ENCODE measurements around the gene PTPN20. TPM values are rescaled to one million over a fixed set of nuclear protein-coding genes. Genes with fewer than 3 reads are reported as not detected.

The PTPN20 gene
- total RNA-seq, 1 donor from 2014 or later, result 0.97 TPM

GRCh38 chr10:47049056-47049851 lies 138.0 kb downstream of the PTPN20 start:
- no peaks in the 10 kb centered on the region for H3K4me1 Mint-ChIP-seq (ENCODE audit: unreplicated experiment)
- TF ChIP-seq, protein P1, sequence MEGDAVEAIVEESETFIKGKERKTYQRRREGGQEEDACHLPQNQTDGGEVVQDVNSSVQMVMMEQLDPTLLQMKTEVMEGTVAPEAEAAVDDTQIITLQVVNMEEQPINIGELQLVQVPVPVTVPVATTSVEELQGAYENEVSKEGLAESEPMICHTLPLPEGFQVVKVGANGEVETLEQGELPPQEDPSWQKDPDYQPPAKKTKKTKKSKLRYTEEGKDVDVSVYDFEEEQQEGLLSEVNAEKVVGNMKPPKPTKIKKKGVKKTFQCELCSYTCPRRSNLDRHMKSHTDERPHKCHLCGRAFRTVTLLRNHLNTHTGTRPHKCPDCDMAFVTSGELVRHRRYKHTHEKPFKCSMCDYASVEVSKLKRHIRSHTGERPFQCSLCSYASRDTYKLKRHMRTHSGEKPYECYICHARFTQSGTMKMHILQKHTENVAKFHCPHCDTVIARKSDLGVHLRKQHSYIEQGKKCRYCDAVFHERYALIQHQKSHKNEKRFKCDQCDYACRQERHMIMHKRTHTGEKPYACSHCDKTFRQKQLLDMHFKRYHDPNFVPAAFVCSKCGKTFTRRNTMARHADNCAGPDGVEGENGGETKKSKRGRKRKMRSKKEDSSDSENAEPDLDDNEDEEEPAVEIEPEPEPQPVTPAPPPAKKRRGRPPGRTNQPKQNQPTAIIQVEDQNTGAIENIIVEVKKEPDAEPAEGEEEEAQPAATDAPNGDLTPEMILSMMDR (IDR thresholded peaks at IDR 0.05; ENCODE audit: unreplicated experiment), result no peak
- no peaks in the 10 kb centered on the region for H3K9me3 Mint-ChIP-seq (ENCODE audit: unreplicated experiment)
- H3K4me3 Mint-ChIP-seq (ENCODE audit: unreplicated experiment), result no peak overlapping the region
- H3K27me3 Mint-ChIP-seq (ENCODE audit: unreplicated experiment), result peaks cover 11% of the 10 kb centered on the region
- no peaks in the 10 kb centered on the region for H3K36me3 Mint-ChIP-seq (ENCODE audit: low read depth, unreplicated experiment)
- no peak for DNase-seq (ENCODE audit: low spot score)
- H3K27ac Mint-ChIP-seq (ENCODE audit: unreplicated experiment), result no peak overlapping the region

DNA sequence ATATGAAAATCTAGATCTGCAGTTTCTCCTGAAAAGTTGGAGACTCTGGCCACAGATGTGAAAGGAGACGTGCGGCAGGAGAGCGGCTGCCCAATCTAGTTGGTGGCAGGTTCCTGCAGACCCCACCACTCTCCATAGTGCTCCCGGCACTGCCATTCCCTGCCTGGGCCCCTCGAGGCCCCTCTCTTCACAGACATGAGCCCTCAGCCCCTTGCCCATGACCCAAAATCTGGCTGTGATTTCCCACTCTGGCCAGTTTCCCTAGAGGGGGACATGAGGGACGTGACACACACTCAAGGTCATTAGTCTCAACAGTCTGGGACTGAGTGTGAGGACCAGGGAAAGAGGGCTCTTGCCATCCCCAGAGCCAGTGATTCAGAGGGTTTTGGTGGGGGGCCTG lies 138.7 kb downstream of the PTPN20 start:
- Mint-ChIP-seq H3K4me1 (ENCODE audit: unreplicated experiment) (no peaks in the 10 kb centered on the region), H3K36me3 (ENCODE audit: low read depth, unreplicated experiment) (no peaks in the 10 kb centered on the region), H3K4me3 (ENCODE audit: unreplicated experiment) (no peak overlapping the region), H3K9me3 (ENCODE audit: unreplicated experiment) (no peaks in the 10 kb centered on the region), H3K27ac (ENCODE audit: unreplicated experiment) (no peak overlapping the region), H3K27me3 (ENCODE audit: unreplicated experiment) (peaks cover 11% of the 10 kb centered on the region)
- no peak for DNase-seq (ENCODE audit: low spot score)
- TF ChIP-seq, protein P1 (IDR thresholded peaks at IDR 0.05; ENCODE audit: unreplicated experiment), result no peak

GRCh38 chr10:47050618-47051455 lies 139.6 kb downstream of the PTPN20 start:
- TF ChIP-seq, protein P1 (IDR thresholded peaks at IDR 0.05; ENCODE audit: unreplicated experiment), result no peak
- H3K9me3 Mint-ChIP-seq (ENCODE audit: unreplicated experiment), result no peaks in the 10 kb centered on the region
- no peaks in the 10 kb centered on the region for H3K36me3 Mint-ChIP-seq (ENCODE audit: low read depth, unreplicated experiment)
- H3K4me1 Mint-ChIP-seq (ENCODE audit: unreplicated experiment), result peaks cover 5% of the 10 kb centered on the region
- no peak for DNase-seq (ENCODE audit: low spot score)
- no peak overlapping the region for H3K27ac Mint-ChIP-seq (ENCODE audit: unreplicated experiment)
- peaks cover 7% of the 10 kb centered on the region for H3K27me3 Mint-ChIP-seq (ENCODE audit: unreplicated experiment)
- no peak overlapping the region for H3K4me3 Mint-ChIP-seq (ENCODE audit: unreplicated experiment)

DNA sequence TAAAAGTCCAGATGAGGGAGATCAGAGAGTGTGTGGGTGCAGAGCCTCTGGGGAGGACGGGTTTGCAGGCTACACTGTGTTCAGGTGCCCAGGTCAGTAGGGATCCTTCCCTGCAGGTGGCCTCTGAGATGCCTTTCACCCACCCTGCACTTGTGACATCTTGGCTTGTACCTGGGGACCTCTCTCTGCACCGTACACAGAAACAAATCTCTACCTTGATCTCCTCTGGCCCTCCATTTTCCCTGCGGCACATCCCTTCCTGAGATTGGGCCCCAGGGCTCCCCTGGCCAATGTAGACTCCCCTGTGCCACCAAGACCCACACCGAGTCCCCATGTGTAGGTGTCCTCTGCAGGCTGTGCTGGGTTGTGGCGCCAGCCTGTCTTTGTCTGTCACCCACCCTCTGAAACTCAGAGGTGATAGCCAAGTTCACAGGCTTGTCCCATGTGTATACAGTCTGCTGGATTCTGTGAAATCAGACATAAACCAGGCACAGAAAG lies 140.6 kb downstream of the PTPN20 start:
- Mint-ChIP-seq H3K27ac (ENCODE audit: unreplicated experiment) (no peak overlapping the region), H3K9me3 (ENCODE audit: unreplicated experiment) (no peaks in the 10 kb centered on the region), H3K4me3 (ENCODE audit: unreplicated experiment) (no peak overlapping the region), H3K4me1 (ENCODE audit: unreplicated experiment) (peaks cover 14% of the 10 kb centered on the region), H3K27me3 (ENCODE audit: unreplicated experiment) (peaks cover 7% of the 10 kb centered on the region), H3K36me3 (ENCODE audit: low read depth, unreplicated experiment) (no peaks in the 10 kb centered on the region)
- DNase-seq (ENCODE audit: low spot score), result no peak
- TF ChIP-seq, protein P1 (IDR thresholded peaks at IDR 0.05; ENCODE audit: unreplicated experiment), result no peak
